Right lung (tissue), 5 donors: ENCODE measurements around the gene GALNT9. TPM values are rescaled to one million over a fixed set of nuclear protein-coding genes. Genes with fewer than 3 reads are reported as not detected.
A peak's percentile ranks its signal among the peaks of the same experiment; 100 is the strongest.

Source experiments
- DNase-seq, 2 donors: peaks; one replicate each; pipeline ENCODE4 v3.0.0-alpha.2; 2013
- polyA plus RNA-seq, 5 donors: library from polyadenylated mRNA; unstranded; fragments of 120-200 nt; gene quantifications; one replicate each; pipeline versions ENCODE4 v1.2.1 to v1.2.3, GENCODE V29; 2013; ENCODE audit warnings: inconsistent platforms in 1 of 5, low replicate concordance in 1 of 5; ENCODE audit not compliant: insufficient read length in 5 of 5, insufficient read depth in 1 of 5

Gene GALNT9
- polyA plus RNA-seq, 5 donors = 1.9 to 4.2 (median 3.0) TPM

- DNase-seq = no peak
Observed at GRCh38 chr12:132171968-132172521, 157.3 kb downstream of the GALNT9 start.

- DNase-seq = no peak
Observed at GRCh38 chr12:132171293-132171967, 158.0 kb downstream of the GALNT9 start.

DNA sequence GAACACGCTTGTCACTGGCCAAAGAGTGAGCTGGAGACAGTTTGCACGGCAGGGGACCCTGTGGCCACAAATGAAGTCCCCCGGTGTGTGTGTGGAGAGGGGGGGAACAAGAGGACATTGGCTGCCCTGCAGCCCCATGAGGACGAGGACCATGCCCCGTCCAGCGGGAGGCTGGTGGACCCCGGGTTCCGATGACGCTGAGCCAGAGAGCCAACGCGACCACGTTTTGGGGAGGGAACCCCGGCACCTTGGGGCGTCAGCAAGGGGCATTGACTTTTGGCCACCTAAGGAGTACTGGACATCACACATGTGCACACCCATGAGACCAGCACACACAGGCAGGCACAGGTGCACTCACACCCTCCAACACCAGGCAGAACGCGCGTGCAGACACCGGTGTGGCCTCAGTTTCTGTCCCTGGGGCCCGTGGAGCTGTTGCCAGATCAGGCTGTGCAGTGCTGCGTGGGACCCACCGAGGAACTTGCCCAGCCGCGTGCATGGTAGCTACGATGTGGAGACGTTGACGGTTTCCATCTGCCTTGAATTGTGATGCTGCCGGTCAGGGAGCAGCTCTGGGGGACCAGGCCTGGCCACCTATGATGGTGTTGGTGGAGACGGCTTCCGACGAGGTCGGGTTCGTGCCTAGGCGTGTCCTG is 158.6 kb downstream of the GALNT9 start:
- no peak for DNase-seq

DNA sequence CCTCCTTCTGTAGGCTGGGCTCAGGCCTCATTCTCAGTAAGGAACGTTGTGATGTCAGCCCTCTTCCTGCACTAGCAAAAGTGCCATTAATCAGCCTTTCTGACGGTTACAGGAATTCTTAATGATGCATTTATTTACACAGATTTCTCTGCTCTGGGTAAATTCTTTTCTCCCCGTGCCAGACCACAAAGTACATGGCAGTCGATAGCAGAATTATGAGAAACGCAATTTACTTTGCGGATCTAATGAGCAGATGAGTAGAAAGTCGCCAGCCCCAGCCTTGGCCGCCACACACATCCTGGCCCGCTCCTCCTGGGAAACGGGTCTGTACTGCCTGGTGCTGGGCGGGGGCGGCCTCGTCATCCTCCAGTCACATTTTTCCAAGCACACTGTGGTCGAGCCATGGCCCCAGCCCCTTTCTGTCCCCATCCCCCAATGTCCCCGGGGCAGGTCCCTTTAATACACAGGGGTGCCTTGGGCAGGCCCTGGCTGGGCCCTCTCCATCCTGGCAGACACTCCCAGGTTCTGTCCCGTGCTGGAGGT is 159.2 kb downstream of the GALNT9 start:
- no peak for DNase-seq

DNA sequence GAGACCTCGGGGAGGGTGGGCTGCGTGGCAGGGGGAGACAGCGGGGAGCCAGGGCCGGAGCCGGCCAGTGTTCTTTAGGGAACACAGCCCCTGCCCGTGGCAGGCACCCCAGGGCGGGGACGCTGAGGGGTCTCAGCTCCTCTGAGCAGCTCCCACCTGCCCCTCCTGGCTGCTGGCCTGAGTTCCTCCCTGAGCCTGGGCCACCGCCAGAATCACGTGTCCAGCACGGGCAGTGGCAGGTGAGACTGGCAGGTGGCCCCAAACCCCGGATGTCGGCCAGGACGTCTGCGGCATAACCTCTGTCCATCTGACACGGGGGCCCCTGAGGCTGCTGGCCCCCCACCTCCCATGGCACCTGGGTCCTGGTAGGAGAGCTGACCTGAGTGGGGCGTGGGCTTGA is 160.0 kb downstream of the GALNT9 start:
- no peak for DNase-seq

- no peak for DNase-seq
Observed at GRCh38 chr12:132168311-132169031, 160.9 kb downstream of the GALNT9 start.

DNA sequence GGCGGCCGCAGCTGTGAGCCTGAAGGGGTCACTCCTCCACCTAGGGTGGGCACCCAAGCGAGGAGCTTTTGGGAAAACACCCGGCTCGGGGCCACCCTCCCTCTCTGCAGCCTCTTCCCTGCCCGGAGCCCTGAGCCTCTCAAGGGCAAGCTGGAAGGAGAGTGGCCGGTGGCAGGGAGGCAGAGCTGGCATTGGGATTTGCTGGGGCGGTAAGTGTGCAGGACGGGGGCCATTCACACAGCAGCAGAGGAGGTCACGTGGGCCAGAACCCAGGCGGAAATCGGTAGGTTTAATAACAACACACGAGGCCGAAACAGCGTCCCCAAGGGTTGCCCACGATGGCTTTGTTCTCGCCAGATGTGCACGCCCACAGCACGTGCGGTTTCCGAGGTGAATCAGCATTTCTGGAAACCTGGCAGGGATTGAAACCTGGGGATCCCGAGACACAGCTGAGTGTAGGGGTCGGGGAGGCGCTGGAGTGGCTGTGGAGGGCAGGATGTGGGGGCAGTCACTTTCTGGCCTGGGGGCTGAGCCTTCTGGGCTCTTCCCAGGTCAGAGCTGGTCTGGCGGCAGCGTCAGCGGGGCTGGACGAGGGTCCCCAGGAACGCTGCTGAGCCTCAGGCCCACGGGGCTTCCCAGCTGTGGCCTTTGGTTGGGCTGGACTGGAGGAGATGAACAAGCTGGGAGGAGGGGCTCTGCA is 161.6 kb downstream of the GALNT9 start:
- no peak for DNase-seq

GRCh38 chr12:132166801-132167591 is 162.4 kb downstream of the GALNT9 start:
- no peak for DNase-seq

DNA sequence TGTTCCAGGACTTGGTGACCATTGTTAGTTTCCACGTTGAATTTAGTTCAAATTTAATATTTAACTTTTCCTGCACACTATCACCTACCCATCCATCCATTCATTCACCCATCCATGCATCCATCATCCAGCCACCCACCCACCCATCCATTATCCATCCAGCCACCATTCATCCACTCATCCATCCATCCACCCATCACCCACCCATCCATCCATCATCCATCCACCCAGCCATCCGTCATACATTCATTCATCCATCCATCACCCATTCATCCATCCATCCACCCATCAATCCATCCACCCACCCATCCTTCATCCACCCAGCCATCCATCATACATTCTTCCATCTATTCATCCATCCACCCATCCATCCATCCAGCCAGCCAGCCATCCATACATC is 163.3 kb downstream of the GALNT9 start:
- no peak for DNase-seq

GRCh38 chr12:132165584-132165983 is 163.8 kb downstream of the GALNT9 start:
- no peak for DNase-seq

DNA sequence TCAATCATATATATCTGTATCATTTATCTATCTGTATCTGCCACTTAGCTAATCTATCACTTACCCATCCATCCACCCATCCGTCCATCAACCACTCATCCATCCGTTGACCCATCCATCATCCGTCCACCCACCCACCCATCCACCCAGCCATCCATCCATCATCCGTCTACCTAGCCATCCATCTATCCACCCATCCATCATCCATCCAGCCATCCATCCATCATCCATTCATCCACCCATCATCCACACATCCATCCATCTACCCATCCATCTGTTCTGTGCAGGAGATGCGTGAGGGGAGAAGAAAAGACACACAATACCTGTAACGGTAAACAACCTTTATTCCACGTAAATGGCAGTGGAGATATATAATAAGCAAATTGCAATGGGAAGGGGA is 165.0 kb downstream of the GALNT9 start:
- no peak for DNase-seq

GRCh38 chr12:132163911-132164288 is 165.5 kb downstream of the GALNT9 start:
- DNase-seq = no peak

- DNase-seq = no peak
Observed at GRCh38 chr12:132163041-132163910, 166.1 kb downstream of the GALNT9 start.

DNA sequence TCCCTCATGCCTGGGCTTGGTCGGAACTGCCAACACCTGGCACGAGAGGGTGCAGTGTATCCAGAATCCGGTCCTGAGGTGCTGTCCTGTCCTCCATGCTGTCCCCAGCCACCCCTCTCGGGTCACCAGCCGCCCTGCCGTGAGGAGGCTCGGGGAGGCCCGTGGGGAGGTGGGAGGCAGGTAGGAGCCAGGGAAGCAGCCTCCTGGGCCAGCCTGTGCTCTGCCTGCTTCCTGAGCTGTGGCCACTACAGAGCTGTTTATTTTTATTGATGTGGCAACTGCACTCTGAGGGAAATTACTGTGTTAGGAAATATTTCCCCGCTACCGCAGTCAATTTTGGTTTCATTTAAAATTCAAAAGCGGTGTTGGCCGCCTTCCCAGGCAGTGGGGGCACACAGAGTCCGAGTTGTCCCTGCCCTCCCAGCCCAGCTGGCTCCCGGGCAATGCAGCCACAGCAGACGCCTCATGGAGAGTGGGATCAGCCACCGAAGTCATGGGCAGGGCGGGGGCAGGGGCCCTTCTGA is 166.8 kb downstream of the GALNT9 start:
- peak; percentile 70 to 77 for DNase-seq

- DNase-seq = no peak
Observed at GRCh38 chr12:132161796-132162507, 167.4 kb downstream of the GALNT9 start.

DNA sequence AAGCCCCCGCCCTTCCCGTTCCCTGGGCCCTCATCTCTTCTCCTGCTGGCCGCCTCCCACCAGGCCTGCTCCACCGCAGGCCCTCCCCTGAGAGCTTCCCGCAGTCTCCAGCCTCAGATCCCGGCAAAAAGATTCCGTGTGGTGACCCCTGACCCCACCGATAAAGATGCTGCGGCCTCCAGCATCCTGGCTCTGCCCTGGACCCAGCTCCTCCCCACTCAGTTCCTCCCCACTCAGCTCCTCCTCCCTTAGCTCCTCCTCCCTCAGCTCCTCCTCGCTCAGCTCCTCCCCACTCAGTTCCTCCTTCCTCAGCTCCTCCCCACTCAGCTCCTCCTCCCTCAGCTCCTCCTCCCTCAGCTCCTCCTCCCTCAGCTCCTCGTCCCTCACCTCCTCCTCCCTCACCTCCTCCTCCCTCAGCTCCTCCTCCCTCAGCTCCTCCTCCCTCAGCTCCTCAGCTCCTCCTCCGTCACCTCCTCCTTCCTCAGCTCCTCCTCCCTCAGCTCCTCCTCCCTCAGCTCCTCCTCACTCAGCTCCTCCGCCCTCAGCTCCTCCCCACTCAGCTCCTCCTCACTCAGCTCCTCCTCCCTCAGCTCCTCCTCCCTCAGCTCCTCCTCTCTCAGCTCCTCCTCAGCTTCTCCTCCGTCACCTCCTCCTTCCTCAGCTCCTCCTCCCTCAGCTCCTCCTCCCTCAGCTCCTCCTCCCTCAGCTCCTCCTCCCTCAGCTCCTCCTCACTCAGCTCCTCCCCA is 168.2 kb downstream of the GALNT9 start:
- no peak for DNase-seq

GRCh38 chr12:132160601-132161035 is 168.8 kb downstream of the GALNT9 start:
- DNase-seq = no peak

- no peak for DNase-seq
Observed at GRCh38 chr12:132160016-132160415, 169.4 kb downstream of the GALNT9 start.
